ENCODE data around the gene GCH1. TPM values are rescaled to one million over a fixed set of nuclear protein-coding genes. Genes with fewer than 3 reads are reported as not detected.
A peak's percentile ranks its signal among the peaks of the same experiment; 100 is the strongest.

The GCH1 gene
- total RNA-seq, 1 donor from 2014 or later = 15.0 TPM

GRCh38 chr14:54895683-54896082, 6.9 kb downstream of the GCH1 start:
- no peak for DNase-seq (ENCODE audit: low read depth)
- no peak for TF ChIP-seq CTCF (conservative IDR thresholded peaks at IDR 0.05; ENCODE audit: low read depth, low read length)
- no peak overlapping the region for H3K4me3 ChIP-seq (ENCODE audit: low read depth, low read length)

GRCh38 chr14:54894995-54895394, 7.6 kb downstream of the GCH1 start:
- no peak for TF ChIP-seq CTCF (conservative IDR thresholded peaks at IDR 0.05; ENCODE audit: low read depth, low read length)
- H3K4me3 ChIP-seq (ENCODE audit: low read depth, low read length) = no peak overlapping the region
- no peak for DNase-seq (ENCODE audit: low read depth)

- DNase-seq (ENCODE audit: low read depth) = no peak
- TF ChIP-seq CTCF (conservative IDR thresholded peaks at IDR 0.05; ENCODE audit: low read depth, low read length) = peak; percentile 80
- no peak overlapping the region for H3K4me3 ChIP-seq (ENCODE audit: low read depth, low read length)
These were observed 9.4 kb downstream of the GCH1 start for GRCh38 chr14:54893151-54893760.

GRCh38 chr14:54891471-54892245, 11.0 kb downstream of the GCH1 start:
- DNase-seq (ENCODE audit: low read depth) = no peak
- H3K4me3 ChIP-seq (ENCODE audit: low read depth, low read length) = no peak overlapping the region
- TF ChIP-seq CTCF (conservative IDR thresholded peaks at IDR 0.05; ENCODE audit: low read depth, low read length) = no peak

- no peak for TF ChIP-seq CTCF (conservative IDR thresholded peaks at IDR 0.05; ENCODE audit: low read depth, low read length)
- no peak overlapping the region for H3K4me3 ChIP-seq (ENCODE audit: low read depth, low read length)
- DNase-seq (ENCODE audit: low read depth) = no peak
These were observed 11.8 kb downstream of the GCH1 start for GRCh38 chr14:54890788-54891187.

- no peak overlapping the region for H3K4me3 ChIP-seq (ENCODE audit: low read depth, low read length)
- TF ChIP-seq CTCF (conservative IDR thresholded peaks at IDR 0.05; ENCODE audit: low read depth, low read length) = no peak
- no peak for DNase-seq (ENCODE audit: low read depth)
These were observed 12.7 kb downstream of the GCH1 start for GRCh38 chr14:54889919-54890318.

GRCh38 chr14:54882521-54882920, 20.1 kb downstream of the GCH1 start:
- no peak overlapping the region for H3K4me3 ChIP-seq (ENCODE audit: low read depth, low read length)
- no peak for DNase-seq (ENCODE audit: low read depth)
- TF ChIP-seq CTCF (conservative IDR thresholded peaks at IDR 0.05; ENCODE audit: low read depth, low read length) = no peak
